GM12874 (cell line): Measurements from ENCODE around the gene NPB.

Experiments used
- CTCF ChIP-seq: IDR thresholded peaks from 2 replicates; pipeline ENCODE4 v1.5.1; 2011; ENCODE audit warnings: low read depth, mild to moderate bottlenecking, control low read depth, low read length, moderate library complexity; ENCODE audit not compliant: insufficient read depth

Gene NPB

GRCh38 chr17:81888105-81888987, 13.7 kb upstream of the NPB start:
- TF ChIP-seq CTCF, result no peak

GRCh38 chr17:81888988-81889595, 12.9 kb upstream of the NPB start:
- no peak for TF ChIP-seq CTCF

GRCh38 chr17:81889602-81890001, 12.4 kb upstream of the NPB start:
- TF ChIP-seq CTCF, result no peak

GRCh38 chr17:81890447-81891302, 11.4 kb upstream of the NPB start:
- TF ChIP-seq CTCF, result no peak

GRCh38 chr17:81891303-81891552, 10.8 kb upstream of the NPB start:
- TF ChIP-seq CTCF, result no peak

- no peak for TF ChIP-seq CTCF
Measured at GRCh38 chr17:81895400-81895799, 6.6 kb upstream of the NPB start.
